Measurements from ENCODE around the gene GPR6. TPM values are rescaled to one million over a fixed set of nuclear protein-coding genes. Genes with fewer than 3 reads are reported as not detected.

The GPR6 gene
- total and polyA plus RNA-seq, 2 donors (not counting 1 experiment from before 2014, with no cell fraction given): not detected

GRCh38 chr6:109934293-109934692, 43.8 kb upstream of the GPR6 start:
- TF ChIP-seq CTCF (IDR thresholded peaks at IDR 0.05) (no peak), EZH2 (IDR thresholded peaks at IDR 0.05; ENCODE audit: borderline replicate concordance, insufficient read depth, low read depth, low read length, poor library complexity, severe bottlenecking) (no peak)
- 98% methylated on average over 6 of the region's 8 CpGs for WGBS (ENCODE audit: insufficient coverage)
- DNase-seq: no peak
- no peak overlapping the region for H3K9ac ChIP-seq (ENCODE audit: low read length)
- H3K27ac Mint-ChIP-seq: no peak overlapping the region
- H3K36me3 ChIP-seq (replicated peaks in 1 of 2; ENCODE audit: control extremely low read depth in 1 of 2, control insufficient read depth in 1 of 2, extremely low read depth in 1 of 2, insufficient read depth in 2 of 2, low read length in 1 of 2): no peaks in the 10 kb centered on the region
- peaks cover 8% of the 10 kb centered on the region for H3K4me1 Mint-ChIP-seq
- no peaks in the 10 kb centered on the region for H4K20me1 ChIP-seq (ENCODE audit: control insufficient read depth, insufficient read depth, low read length, poor library complexity, severe bottlenecking)
- no peak overlapping the region for H2AFZ ChIP-seq (ENCODE audit: insufficient read depth, low read depth, low read length, poor library complexity, severe bottlenecking)
- H3K4me3 ChIP-seq (ENCODE audit: control extremely low read depth in 1 of 5, extremely low read depth in 1 of 5, insufficient read depth in 1 of 5, low read depth in 2 of 5, low read length in 4 of 5): no peak overlapping the region
- H3K27me3 Mint-ChIP-seq: peaks cover under 1% of the 10 kb centered on the region
- POLR2A ChIA-PET: no interaction called here
- CTCF ChIA-PET: no interaction called here
- no peaks in the 10 kb centered on the region for H3K27me3 ChIP-seq (replicated peaks in 1 of 4; ENCODE audit: control extremely low read depth in 1 of 4, control insufficient read depth in 3 of 4, insufficient read depth in 4 of 4, low read length in 3 of 4)
- H3K27ac ChIP-seq (ENCODE audit: low read length in 2 of 2): no peak overlapping the region
- no peaks in the 10 kb centered on the region for H3K79me2 ChIP-seq (ENCODE audit: control insufficient read depth, insufficient read depth, low read length)
- no peak overlapping the region for H3K4me3 Mint-ChIP-seq
- H3K9me3 Mint-ChIP-seq (ENCODE audit: insufficient read depth): peaks cover 7% of the 10 kb centered on the region
- peaks cover 0 to 19% (median 10%) of the 10 kb centered on the region in 3 donors for H3K9me3 ChIP-seq (ENCODE audit: control extremely low read depth in 1 of 3, control insufficient read depth in 2 of 3, insufficient read depth in 1 of 3, low read length in 2 of 3)
- peaks cover 6 to 10% of the 10 kb centered on the region in 2 donors for H3K4me1 ChIP-seq (ENCODE audit: control insufficient read depth in 2 of 2, insufficient read depth in 2 of 2, low read length in 2 of 2)
- intact Hi-C loops (cut with micrococcal nuclease): no loop called here
- ATAC-seq (ENCODE audit: low read depth): no peak
- no peak overlapping the region for H3K4me2 ChIP-seq (replicated peaks; ENCODE audit: low read depth, low read length, poor library complexity, severe bottlenecking)

- DNase-seq (no peak), ATAC-seq (ENCODE audit: low read depth) (no peak)
- peaks cover 2% of the 10 kb centered on the region for H3K9me3 Mint-ChIP-seq (ENCODE audit: insufficient read depth)
- TF ChIP-seq CTCF (IDR thresholded peaks at IDR 0.05) (no peak), EZH2 (IDR thresholded peaks at IDR 0.05; ENCODE audit: borderline replicate concordance, insufficient read depth, low read depth, low read length, poor library complexity, severe bottlenecking) (no peak)
- H3K27ac ChIP-seq (ENCODE audit: low read length in 2 of 2): no peak overlapping the region
- no peaks in the 10 kb centered on the region for H3K4me1 ChIP-seq (ENCODE audit: control insufficient read depth in 2 of 2, insufficient read depth in 2 of 2, low read length in 2 of 2)
- H3K4me3 Mint-ChIP-seq: no peak overlapping the region
- no peak overlapping the region for H2AFZ ChIP-seq (ENCODE audit: insufficient read depth, low read depth, low read length, poor library complexity, severe bottlenecking)
- no peaks in the 10 kb centered on the region for H3K79me2 ChIP-seq (ENCODE audit: control insufficient read depth, insufficient read depth, low read length)
- H3K27ac Mint-ChIP-seq: no peak overlapping the region
- WGBS (ENCODE audit: insufficient coverage): 100% methylated on average over 1 of the region's 2 CpGs
- H3K9me3 ChIP-seq (ENCODE audit: control extremely low read depth in 1 of 3, control insufficient read depth in 2 of 3, insufficient read depth in 1 of 3, low read length in 2 of 3): peaks cover 0 to 10% (median 9%) of the 10 kb centered on the region in 3 donors
- no peak overlapping the region for H3K4me2 ChIP-seq (replicated peaks; ENCODE audit: low read depth, low read length, poor library complexity, severe bottlenecking)
- no peaks in the 10 kb centered on the region for H3K27me3 ChIP-seq (replicated peaks in 1 of 4; ENCODE audit: control extremely low read depth in 1 of 4, control insufficient read depth in 3 of 4, insufficient read depth in 4 of 4, low read length in 3 of 4)
- H3K36me3 ChIP-seq (replicated peaks in 1 of 2; ENCODE audit: control extremely low read depth in 1 of 2, control insufficient read depth in 1 of 2, extremely low read depth in 1 of 2, insufficient read depth in 2 of 2, low read length in 1 of 2): no peaks in the 10 kb centered on the region
- H3K9ac ChIP-seq (ENCODE audit: low read length): no peak overlapping the region
- H3K4me1 Mint-ChIP-seq: no peaks in the 10 kb centered on the region
- POLR2A ChIA-PET: no interaction called here
- intact Hi-C loops (cut with micrococcal nuclease): no loop called here
- H3K27me3 Mint-ChIP-seq: peaks cover 15% of the 10 kb centered on the region
- H4K20me1 ChIP-seq (ENCODE audit: control insufficient read depth, insufficient read depth, low read length, poor library complexity, severe bottlenecking): no peaks in the 10 kb centered on the region
- CTCF ChIA-PET: no interaction called here
- no peak overlapping the region for H3K4me3 ChIP-seq (ENCODE audit: control extremely low read depth in 1 of 5, extremely low read depth in 1 of 5, insufficient read depth in 1 of 5, low read depth in 2 of 5, low read length in 4 of 5)
These were observed 38.5 kb upstream of the GPR6 start for GRCh38 chr6:109939654-109940053.
